SK-N-MC (cell line): ENCODE data around the gene RNF41.

Experiments
- EZH2 ChIP-seq: fragments of 200-600 bp; sonication (generic); IDR thresholded peaks from one replicate; pipeline ENCODE4 v1.6.1; 2017; ENCODE audit warnings: antibody characterized with exemption
- FOXP2 ChIP-seq: optimal IDR thresholded peaks from 2 replicates; pipeline ENCODE3; 2011; ENCODE audit warnings: mild to moderate bottlenecking, moderate library complexity; ENCODE audit not compliant: insufficient read depth; ENCODE audit errors: extremely low read length, control extremely low read depth
- POLR2AphosphoS5 ChIP-seq: IDR thresholded peaks from 2 replicates; pipeline ENCODE4 v1.6.1; 2012; ENCODE audit warnings: mild to moderate bottlenecking, low read depth, low read length, borderline replicate concordance

- TF ChIP-seq EZH2 = no peak
- no peak for TF ChIP-seq POLR2AphosphoS5
- no peak for TF ChIP-seq FOXP2
These were observed 57.4 kb downstream of the RNF41 start for GRCh38 chr12:56164345-56164729.
